Dermis lymphatic vessel endothelial cell (primary cell): Measurements from ENCODE around the gene GRN. TPM values are rescaled to one million over a fixed set of nuclear protein-coding genes. Genes with fewer than 3 reads are reported as not detected.

Experiments used
- total RNA-seq: library from RNA; depleted of rRNA; stranded (reverse); fragments of >200 nt; gene quantifications from 2 replicates; pipeline ENCODE4 v1.2.1, GENCODE V29; 2014

Gene GRN
- 551 and 587 TPM in 2 replicates for total RNA-seq

GRCh38 chr17:44344939-44345453 lies at the start of gene GRN:
Gene GRN, plus strand, starts transcription at chr17:44345302. Its CDS starts 3,863 bp downstream, at chr17:44349165.

GRCh38 chr17:44308320-44308818 lies 36.7 kb upstream of the GRN start, which contains the start of gene RUNDC3A:
Gene RUNDC3A, plus strand, starts transcription at chr17:44308601. Its CDS starts 232 bp downstream, at chr17:44308833.

GRCh38 chr17:44324571-44325275 lies 20.4 kb upstream of the GRN start, which contains the start of gene SLC25A39:
Gene SLC25A39, minus strand, starts transcription at chr17:44324823. Its CDS starts 1,261 bp downstream, at chr17:44323562.

GRCh38 chr17:44363613-44364159 lies 18.6 kb downstream of the GRN start, which contains the start of gene FAM171A2:
Gene FAM171A2, minus strand, starts transcription at chr17:44363853. Its CDS starts 139 bp downstream, at chr17:44363714.

DNA sequence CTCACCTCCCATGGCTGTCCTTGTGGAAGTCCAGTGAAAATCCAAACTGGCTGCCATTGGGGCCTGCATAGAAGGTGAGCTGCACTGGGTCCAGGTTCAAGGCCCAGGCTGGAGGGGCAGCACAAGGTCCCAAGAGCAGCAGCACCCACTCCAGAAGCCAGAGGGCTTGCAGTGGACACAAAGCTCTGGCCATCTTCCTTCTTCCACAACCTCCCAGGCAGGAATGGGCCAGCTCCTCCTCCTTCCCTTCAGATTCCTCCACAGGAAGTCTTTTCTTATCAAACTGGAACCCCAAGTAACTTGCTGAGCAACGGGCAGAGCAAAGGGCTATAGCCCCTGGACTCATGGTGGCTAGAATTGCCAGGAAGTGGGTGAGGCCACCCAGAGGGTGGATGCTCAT lies 44.2 kb downstream of the GRN start, which contains the start of gene ITGA2B:
Gene ITGA2B, minus strand, starts transcription at position 369 of the 400 bp plus-strand sequence. Its CDS starts 176 bp downstream, at position 193.

Other genes with a start within 250 kb of the GRN start
- 29.0 and 33.8 TPM in 2 replicates for gene HDAC5, start 221.7 kb upstream of the GRN start, total RNA-seq
- 0.77 and 1.6 TPM in 2 replicates for gene HROB, start 203.4 kb upstream of the GRN start, total RNA-seq
- gene ASB16, start 174.6 kb upstream of the GRN start, total RNA-seq, result not detected in 2 replicates
- 28.0 and 33.6 TPM in 2 replicates for gene TMUB2, start 158.3 kb upstream of the GRN start, total RNA-seq
- gene ATXN7L3, start 145.4 kb upstream of the GRN start, total RNA-seq, result 33.9 and 34.8 TPM in 2 replicates
- gene UBTF, start 125.6 kb upstream of the GRN start, total RNA-seq, result 42.3 and 68.1 TPM in 2 replicates
- under 0.01 TPM in 1 of 2 replicates, not detected in the other for gene SLC4A1, start 77.2 kb upstream of the GRN start, total RNA-seq
- gene RUNDC3A, start 36.7 kb upstream of the GRN start, total RNA-seq, result 0.22 and 0.95 TPM in 2 replicates
- gene SLC25A39, start 20.5 kb upstream of the GRN start, total RNA-seq, result 51.4 and 54.2 TPM in 2 replicates
- 5.0 TPM in 2 replicates for gene FAM171A2, start 18.6 kb downstream of the GRN start, total RNA-seq
- 0.26 and 0.65 TPM in 2 replicates for gene ITGA2B, start 44.3 kb downstream of the GRN start, total RNA-seq
- 10.9 and 14.0 TPM in 2 replicates for gene GPATCH8, start 158.1 kb downstream of the GRN start, total RNA-seq
- 0.17 and 0.22 TPM in 2 replicates for gene FZD2, start 212.2 kb downstream of the GRN start, total RNA-seq